ENCODE results near the gene SLC31A2.
"Not testable (repeated sequence)": the region's sequence is repeated elsewhere in the genome, so short reads cannot be mapped to it uniquely, and the experiment has no call there.

SLC31A2 gene

GRCh38 chr9:113129884-113130283, 20.9 kb upstream of the SLC31A2 start:
- no peak for TF ChIP-seq ZFX (IDR thresholded peaks at IDR 0.05; ENCODE audit: borderline replicate concordance)
- TF ChIP-seq, protein P1, sequence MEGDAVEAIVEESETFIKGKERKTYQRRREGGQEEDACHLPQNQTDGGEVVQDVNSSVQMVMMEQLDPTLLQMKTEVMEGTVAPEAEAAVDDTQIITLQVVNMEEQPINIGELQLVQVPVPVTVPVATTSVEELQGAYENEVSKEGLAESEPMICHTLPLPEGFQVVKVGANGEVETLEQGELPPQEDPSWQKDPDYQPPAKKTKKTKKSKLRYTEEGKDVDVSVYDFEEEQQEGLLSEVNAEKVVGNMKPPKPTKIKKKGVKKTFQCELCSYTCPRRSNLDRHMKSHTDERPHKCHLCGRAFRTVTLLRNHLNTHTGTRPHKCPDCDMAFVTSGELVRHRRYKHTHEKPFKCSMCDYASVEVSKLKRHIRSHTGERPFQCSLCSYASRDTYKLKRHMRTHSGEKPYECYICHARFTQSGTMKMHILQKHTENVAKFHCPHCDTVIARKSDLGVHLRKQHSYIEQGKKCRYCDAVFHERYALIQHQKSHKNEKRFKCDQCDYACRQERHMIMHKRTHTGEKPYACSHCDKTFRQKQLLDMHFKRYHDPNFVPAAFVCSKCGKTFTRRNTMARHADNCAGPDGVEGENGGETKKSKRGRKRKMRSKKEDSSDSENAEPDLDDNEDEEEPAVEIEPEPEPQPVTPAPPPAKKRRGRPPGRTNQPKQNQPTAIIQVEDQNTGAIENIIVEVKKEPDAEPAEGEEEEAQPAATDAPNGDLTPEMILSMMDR (IDR thresholded peaks at IDR 0.05), result no peak
- no peak overlapping the region for H3K27ac ChIP-seq

GRCh38 chr9:113131689-113132151, 19.1 kb upstream of the SLC31A2 start:
- no peak overlapping the region for H3K27ac ChIP-seq
- no peak for TF ChIP-seq ZFX (IDR thresholded peaks at IDR 0.05; ENCODE audit: borderline replicate concordance)
- TF ChIP-seq, protein P1 (IDR thresholded peaks at IDR 0.05), result no peak

- H3K27ac ChIP-seq, result no peak overlapping the region
- no peak for TF ChIP-seq ZFX (IDR thresholded peaks at IDR 0.05; ENCODE audit: borderline replicate concordance)
- TF ChIP-seq, protein P1 (IDR thresholded peaks at IDR 0.05), result no peak
Observed at GRCh38 chr9:113137196-113138168, 13.3 kb upstream of the SLC31A2 start.

GRCh38 chr9:113138760-113139159, 12.0 kb upstream of the SLC31A2 start:
- no peak for TF ChIP-seq ZFX (IDR thresholded peaks at IDR 0.05; ENCODE audit: borderline replicate concordance)
- TF ChIP-seq, protein P1 (IDR thresholded peaks at IDR 0.05), result no peak
- H3K27ac ChIP-seq, result no peak overlapping the region

- TF ChIP-seq ZFX (IDR thresholded peaks at IDR 0.05; ENCODE audit: borderline replicate concordance), result no peak
- TF ChIP-seq, protein P1 (IDR thresholded peaks at IDR 0.05), result no peak
Observed at GRCh38 chr9:113139225-113139829, 11.5 kb upstream of the SLC31A2 start.

GRCh38 chr9:113139953-113140352, 10.9 kb upstream of the SLC31A2 start:
- TF ChIP-seq, protein P1 (IDR thresholded peaks at IDR 0.05), result no peak
- no peak for TF ChIP-seq ZFX (IDR thresholded peaks at IDR 0.05; ENCODE audit: borderline replicate concordance)
- H3K27ac ChIP-seq, result no peak overlapping the region

More at GRCh38 chr9:113139225-113139829, 11.5 kb upstream of the SLC31A2 start:
- no peak overlapping the region for H3K27ac ChIP-seq

- not testable (repeated sequence) for H3K27ac ChIP-seq
Observed at GRCh38 chr9:113140896-113141295, 9.9 kb upstream of the SLC31A2 start.

Measured in 22Rv1 (cell line).